GM19324 (cell line): Measurements from ENCODE around the gene ARHGAP29.

Experiments
- ATAC-seq: cut with Tn5 transposase; IDR thresholded peaks from one replicate; pipeline ENCODE4 v1.9.1; 2021; ENCODE audit warnings: mild to moderate bottlenecking, moderate library complexity; ENCODE audit not compliant: unreplicated experiment, low FRiP score

ARHGAP29 gene

GRCh38 chr1:94125551-94126514 is 111.6 kb downstream of the ARHGAP29 start:
- ATAC-seq, result no peak

GRCh38 chr1:94124538-94124937 is 112.8 kb downstream of the ARHGAP29 start:
- no peak for ATAC-seq

GRCh38 chr1:94122201-94122970 is 115.0 kb downstream of the ARHGAP29 start:
- ATAC-seq, result no peak
